Mononuclear cell (primary cell): ENCODE results near the gene PRKAR1B. TPM values are rescaled to one million over a fixed set of nuclear protein-coding genes. Genes with fewer than 3 reads are reported as not detected.
"Not testable (repeated sequence)": the region's sequence is repeated elsewhere in the genome, so short reads cannot be mapped to it uniquely, and the experiment has no call there.

ENCODE experiments used
- H3K27me3 ChIP-seq: 2 replicates; pipeline ENCODE4 v1.6.0; 2011; ENCODE audit warnings: low read length, control low read depth; ENCODE audit not compliant: insufficient read depth
- H3K4me1 ChIP-seq: 2 replicates; pipeline ENCODE4 v1.5.1; 2011; ENCODE audit warnings: mild to moderate bottlenecking, low read length, control low read depth; ENCODE audit not compliant: insufficient read depth
- H3K4me3 ChIP-seq: 2 replicates; pipeline ENCODE4 v1.5.1; 2011; ENCODE audit warnings: mild to moderate bottlenecking, low read length, moderate library complexity
- H3K9me3 ChIP-seq: 2 replicates; pipeline ENCODE4 v1.5.1; 2011; ENCODE audit warnings: low read depth, mild to moderate bottlenecking, control low read depth, low read length
- total RNA-seq: library from RNA; depleted of rRNA; stranded (reverse); fragments of >200 nt; gene quantifications from one replicate; pipeline ENCODE4 v1.2.3, GENCODE V29; 2012

Gene PRKAR1B
- total RNA-seq, 1 donor, result 9.4 TPM

DNA sequence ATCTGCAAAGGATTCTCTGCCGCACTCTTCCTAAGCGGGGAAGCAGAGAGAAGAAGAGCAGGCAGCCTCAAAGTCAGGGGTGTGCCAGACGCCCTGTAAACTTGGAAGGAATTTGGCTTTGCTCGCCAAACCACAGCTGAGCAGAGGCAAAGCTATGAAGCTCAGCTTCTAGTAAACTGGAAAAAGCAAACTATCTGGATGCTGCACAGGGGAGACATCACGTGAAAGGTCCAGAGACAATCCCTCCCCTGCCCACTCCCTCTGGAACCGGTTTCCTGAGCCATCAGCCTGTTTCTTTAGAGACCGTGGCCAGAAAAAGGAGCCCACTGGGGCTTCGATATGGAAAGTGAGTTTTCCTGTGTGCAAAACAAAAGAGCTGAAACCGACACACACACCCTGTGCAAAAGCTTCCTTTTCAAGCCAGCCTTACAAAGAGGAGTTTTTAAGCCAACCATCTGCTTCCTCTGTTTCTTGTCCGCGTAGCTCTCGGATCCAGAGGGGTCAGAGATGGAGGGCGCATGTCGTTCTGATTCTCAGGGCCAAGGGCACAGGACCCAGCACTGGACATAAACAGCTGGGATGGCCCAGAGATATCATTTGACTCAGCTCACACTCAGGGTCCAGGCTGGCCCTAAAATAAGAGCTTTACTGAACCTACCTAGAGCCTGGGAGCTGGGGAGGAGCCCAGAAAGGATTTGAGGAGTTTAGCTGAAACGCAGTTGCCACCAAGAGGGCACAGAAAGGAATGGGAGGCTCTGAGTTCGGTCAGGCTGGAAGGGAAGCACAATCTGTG lies 58.7 kb downstream of the PRKAR1B start:
- H3K27me3 ChIP-seq, result no peaks in the 10 kb centered on the region
- no peaks in the 10 kb centered on the region for H3K4me1 ChIP-seq
- no peaks in the 10 kb centered on the region for H3K9me3 ChIP-seq
- no peak overlapping the region for H3K4me3 ChIP-seq

DNA sequence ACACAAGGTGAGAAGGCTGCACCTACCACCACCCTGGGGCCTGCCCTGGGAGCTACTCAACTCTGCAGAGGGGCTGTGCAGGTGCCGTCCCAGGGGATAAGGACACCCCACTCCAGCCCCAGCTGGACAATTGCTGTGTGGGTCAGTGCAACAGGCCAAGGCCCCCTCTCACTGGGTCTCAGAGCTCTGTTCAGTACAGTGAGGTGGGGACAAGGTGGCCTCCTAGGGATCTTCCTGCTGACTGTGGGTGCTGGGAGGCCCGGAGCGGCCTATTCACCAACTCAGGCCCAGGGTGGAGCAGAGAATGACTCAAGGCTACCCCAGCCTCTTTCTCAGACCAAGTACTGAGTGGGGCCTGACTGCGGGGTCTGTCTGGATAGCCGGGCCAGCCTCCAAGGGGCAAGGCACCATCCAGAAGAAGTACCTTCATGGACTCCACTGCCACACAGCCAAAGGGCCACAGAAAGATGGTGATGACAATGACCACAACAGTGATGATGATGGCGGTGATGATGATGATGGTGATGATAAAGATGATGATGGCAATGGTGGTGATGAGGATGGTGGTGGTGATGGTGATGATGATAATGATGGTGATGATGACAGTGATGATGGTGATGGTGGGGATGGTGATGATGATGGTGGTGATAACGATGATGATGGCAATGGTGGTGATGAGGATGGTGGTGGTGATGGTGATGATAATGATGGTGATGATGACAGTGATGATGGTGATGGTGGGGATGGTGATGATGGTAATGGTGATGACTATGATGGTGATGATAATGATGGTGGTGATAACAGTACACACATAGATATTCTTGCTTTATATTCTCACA lies 60.4 kb downstream of the PRKAR1B start:
- Histone ChIP-seq H3K27me3 (no peaks in the 10 kb centered on the region), H3K4me3 (no peak overlapping the region)

DNA sequence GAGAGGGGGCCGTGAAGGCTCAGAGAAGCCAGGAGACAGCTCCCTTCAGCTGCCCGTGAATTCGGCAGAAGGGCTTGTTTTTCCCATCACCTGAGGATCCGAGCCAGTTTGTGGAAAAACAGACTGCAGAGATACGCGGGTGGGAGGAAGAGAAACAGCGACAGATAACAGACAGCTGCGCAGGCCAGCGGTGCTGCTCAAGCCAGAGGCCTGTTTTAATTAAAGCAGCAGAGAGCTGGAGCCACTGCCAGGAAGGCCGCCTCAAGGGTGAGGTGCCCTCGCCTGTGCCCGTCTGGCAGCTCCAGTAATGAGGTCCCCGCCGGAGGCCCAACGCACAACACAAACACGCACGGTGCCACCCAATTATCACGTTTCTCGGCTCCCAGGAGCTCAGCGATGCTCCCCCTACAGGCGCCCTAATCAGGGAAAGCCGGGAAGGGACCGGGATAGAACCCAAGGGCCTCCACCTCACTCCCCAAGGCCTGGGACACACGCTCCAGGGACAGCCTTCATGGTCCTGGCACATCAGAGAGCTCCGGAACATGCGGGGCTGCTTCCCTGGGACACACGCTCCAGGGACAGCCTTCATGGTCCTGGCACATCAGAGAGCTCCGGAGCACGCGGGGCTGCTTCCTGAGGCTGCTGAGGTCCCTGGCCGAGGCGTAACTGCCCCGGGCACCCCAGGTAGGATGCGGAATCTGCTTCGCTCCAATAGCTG lies 61.2 kb downstream of the PRKAR1B start:
- Histone ChIP-seq H3K4me3 (no peak overlapping the region), H3K27me3 (no peaks in the 10 kb centered on the region), H3K9me3 (no peaks in the 10 kb centered on the region), H3K4me1 (no peaks in the 10 kb centered on the region)

More for the DNA sequence above, 60.4 kb downstream of the PRKAR1B start:
- Histone ChIP-seq H3K9me3 (no peaks in the 10 kb centered on the region), H3K4me1 (no peaks in the 10 kb centered on the region)

DNA sequence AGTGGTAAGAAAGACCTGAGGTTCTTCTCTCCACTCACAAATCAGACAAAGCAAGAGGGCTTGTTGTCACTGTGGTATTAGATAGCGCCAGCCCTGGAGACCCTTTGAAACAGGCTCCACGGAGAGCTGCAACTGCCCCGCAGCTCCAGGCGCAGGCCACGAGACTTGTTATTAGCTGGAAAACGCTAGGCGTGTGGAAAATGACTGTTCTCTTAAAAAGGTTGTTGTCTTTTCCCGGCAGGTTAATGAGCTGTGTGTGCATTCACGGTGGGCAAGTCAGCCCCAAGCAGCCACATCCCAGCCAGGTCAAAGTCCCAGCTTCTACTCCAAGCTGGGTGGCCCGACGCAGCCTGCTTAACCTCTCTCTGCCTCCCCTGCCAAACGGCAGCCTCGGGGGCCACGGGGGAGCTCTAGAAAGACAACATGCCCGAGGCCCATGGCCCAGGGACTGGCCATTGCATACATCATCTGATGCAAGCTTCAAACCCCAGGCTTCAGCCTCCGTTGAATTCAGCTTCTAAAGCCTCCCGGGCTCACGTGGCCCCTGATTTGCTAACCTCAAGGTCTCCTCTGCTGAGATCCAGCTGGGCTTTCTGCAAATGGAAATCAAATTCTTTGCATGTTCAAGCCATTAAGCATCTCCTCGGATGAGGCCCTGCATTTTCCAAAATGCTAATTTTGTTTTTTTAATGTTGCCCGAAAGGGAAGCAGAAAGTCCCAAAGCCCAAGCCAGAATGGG lies 61.9 kb downstream of the PRKAR1B start:
- no peak overlapping the region for H3K4me3 ChIP-seq
- H3K27me3 ChIP-seq, result no peaks in the 10 kb centered on the region
- H3K4me1 ChIP-seq, result no peaks in the 10 kb centered on the region
- no peaks in the 10 kb centered on the region for H3K9me3 ChIP-seq

DNA sequence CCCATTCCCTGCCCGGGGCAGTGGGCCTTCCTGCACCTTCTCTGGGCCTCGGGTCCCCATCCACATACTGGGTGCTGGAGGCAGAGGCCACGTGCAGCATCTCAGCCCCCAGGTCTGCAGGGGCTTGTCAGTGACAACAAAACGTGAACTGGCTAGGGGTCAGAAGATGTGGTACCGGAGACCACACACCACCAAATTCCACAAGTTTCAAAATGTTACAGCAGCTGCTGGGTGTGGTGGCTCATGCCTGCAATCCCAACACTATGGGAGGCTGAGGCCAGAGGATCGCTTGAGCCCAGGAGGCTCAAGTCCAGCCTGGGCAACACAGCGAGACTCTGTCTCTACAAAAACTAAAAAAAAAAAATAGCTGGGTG lies 62.7 kb downstream of the PRKAR1B start:
- Histone ChIP-seq H3K9me3 (no peaks in the 10 kb centered on the region), H3K4me1 (no peaks in the 10 kb centered on the region), H3K4me3 (no peak overlapping the region), H3K27me3 (no peaks in the 10 kb centered on the region)

DNA sequence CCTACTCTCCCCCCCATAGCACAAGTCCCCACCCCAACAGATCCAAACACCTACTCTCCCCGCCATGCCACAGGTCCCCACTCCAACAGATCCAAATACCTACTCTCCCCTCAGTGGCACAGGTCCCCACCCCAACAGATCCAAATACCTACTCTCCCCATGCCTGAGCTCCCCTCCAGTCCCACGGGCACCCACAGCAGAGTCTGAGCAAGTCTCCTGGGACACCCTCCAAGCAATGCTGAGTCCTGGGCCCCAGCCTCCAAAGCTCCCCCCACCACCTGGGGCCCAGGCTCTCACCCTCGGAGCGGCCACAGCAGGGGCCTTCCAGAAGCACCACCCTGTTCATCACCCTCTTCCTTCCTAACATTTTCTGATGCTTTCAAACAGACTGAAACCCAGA lies 64.5 kb downstream of the PRKAR1B start:
- Histone ChIP-seq H3K4me1 (no peaks in the 10 kb centered on the region), H3K27me3 (no peaks in the 10 kb centered on the region), H3K9me3 (no peaks in the 10 kb centered on the region), H3K4me3 (no peak overlapping the region)

DNA sequence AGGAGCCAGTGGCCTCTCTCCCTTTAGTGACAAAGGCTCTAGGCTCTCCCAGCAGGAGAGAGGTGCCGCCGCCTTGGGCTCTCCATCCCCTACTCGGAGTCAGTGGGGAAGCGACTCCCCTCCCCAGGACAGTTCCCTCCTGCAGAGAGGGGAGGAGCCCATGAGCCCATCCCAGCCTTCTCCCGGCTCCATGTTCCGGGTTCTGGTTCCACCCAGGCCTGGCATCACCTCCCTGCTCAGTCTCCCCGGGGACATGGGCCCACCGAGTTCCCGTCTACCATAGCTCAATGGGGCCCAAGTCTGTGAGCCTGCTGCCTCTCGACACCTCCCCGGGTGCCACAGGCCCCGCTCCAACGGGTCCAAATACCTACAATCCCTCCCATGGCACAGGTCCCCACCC lies 67.1 kb downstream of the PRKAR1B start:
- Histone ChIP-seq H3K4me3 (no peak overlapping the region), H3K4me1 (no peaks in the 10 kb centered on the region), H3K27me3 (no peaks in the 10 kb centered on the region), H3K9me3 (no peaks in the 10 kb centered on the region)

DNA sequence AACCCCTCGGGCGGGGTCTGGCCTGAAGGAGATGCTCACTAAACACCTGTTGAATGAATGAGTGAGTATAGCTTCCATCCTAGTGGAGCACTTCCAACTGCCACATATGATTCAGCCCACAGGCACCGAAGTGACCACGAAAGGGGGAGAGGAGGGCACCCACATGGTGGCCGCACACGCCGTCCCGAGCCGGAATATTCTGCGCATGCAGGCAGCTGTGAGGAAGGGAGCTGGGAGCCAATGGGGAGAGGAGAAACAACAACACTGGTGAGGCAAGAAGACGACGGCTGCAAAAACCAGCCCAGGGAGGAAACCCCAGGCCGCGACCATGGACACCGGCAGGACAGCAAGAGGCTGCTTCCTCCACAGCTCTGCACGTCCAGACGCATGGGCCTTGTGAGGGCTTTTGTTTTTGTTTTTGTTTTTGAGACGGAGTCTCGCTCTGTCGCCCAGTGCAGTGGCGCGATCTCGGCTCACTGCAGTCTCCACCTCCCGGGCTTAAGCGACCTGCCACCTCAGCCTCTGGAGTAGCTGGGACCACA lies 67.7 kb downstream of the PRKAR1B start:
- H3K27me3 ChIP-seq, result no peaks in the 10 kb centered on the region
- no peaks in the 10 kb centered on the region for H3K4me1 ChIP-seq
- H3K4me3 ChIP-seq, result no peak overlapping the region
- H3K9me3 ChIP-seq, result no peaks in the 10 kb centered on the region

DNA sequence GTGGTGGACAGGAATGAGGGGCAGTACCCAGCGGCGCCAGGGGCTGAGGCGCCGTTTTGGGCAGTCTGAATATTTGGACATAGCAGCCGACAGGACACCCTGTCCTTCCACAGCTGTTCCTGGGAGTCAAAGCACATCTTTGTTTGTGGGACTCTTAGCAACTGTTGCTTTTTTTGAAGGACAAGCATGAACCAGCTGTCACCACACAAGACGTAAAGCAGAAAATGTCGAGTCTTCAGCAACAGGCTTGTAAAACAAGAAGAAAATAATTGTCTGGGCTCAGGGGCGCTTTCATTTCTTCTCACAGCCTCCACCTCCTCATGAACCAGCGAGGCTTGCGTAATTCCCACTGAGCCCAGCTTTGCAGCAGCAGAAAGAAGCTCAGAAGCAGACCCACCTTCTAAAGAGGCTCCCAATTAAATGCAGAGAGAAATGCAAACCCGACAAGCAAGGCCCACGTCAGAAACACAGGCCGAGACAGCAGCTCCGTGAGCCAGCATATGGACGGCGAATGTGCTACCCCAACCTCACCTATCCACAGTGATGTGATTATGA lies 69.4 kb downstream of the PRKAR1B start:
- no peaks in the 10 kb centered on the region for H3K4me1 ChIP-seq
- H3K27me3 ChIP-seq, result no peaks in the 10 kb centered on the region
- no peaks in the 10 kb centered on the region for H3K9me3 ChIP-seq
- H3K4me3 ChIP-seq, result no peak overlapping the region

DNA sequence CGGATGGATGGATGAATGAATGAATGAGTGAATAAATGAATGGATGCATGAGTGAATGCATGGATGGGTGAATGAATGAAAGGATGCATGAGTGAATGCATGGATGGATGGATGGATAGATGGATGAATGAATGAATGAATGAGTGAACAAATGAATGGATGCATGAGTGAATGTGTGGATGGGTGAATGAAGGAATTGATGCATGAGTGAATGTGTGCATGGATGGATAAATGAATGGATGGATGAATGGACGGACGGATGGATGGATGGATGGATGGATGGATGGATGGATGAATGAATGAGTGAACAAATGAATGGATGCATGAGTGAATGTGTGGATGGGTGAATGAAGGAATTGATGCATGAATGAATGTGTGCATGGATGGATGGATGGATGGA lies 70.1 kb downstream of the PRKAR1B start:
- H3K4me1 ChIP-seq, H3K9me3 ChIP-seq, H3K4me3 ChIP-seq, H3K27me3 ChIP-seq: not testable (repeated sequence)

DNA sequence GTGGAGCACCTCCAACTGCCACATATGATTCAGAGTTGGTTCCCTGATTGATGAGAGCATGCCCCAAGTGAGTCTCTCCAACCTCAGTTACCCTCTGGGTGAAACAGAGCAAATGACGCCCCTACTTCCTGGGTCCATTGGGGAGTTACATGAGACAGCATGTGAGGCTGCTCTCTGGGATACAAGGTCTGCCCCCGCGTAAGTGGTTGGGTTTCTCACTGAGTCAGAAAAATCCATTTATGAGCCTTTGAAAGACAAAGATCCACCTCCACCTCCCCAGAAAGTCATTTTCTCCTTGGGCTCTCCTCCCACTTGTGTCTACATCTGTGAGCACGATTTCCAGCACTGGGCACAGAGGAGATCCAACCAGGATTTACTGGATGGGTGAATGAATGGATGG lies 71.3 kb downstream of the PRKAR1B start:
- H3K4me3 ChIP-seq, result no peak overlapping the region
- H3K27me3 ChIP-seq, result no peaks in the 10 kb centered on the region
- no peaks in the 10 kb centered on the region for H3K9me3 ChIP-seq
- no peaks in the 10 kb centered on the region for H3K4me1 ChIP-seq

DNA sequence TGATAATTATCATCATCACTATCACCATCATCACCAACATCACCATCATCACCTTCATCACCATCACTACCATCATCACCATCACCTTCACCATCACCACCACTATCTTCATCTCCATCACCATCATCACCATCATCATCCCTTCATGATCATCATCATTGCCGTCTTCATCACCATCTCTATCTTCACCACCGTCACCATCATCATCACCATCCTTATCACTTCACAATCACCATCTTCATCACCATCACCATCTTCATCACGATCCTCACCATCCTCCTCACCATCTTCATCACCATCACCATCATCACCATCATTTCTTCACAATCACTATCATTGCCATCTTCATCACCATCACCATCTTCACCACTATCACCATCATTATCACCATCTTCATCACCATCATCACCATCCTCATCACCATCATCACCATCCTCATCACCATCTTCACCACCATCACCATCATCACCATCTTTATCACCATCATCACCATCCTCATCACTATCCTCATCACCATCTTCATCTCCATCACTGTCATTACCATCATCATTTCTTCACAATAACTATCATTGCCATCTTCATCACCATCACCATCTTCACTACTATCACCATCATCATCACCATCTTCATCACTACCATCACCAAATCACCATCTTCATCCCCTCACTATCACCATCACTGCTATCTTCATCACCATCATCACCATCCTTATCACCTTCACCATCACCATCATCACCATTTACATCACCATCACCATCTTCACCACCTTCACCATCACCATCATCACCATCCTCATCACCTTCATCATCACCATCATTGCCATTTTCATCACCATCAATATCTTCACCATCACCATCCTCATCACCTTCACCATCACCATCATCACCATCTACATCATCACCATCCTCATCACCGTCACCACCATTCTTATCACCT lies 73.0 kb downstream of the PRKAR1B start:
- H3K9me3 ChIP-seq, result no peaks in the 10 kb centered on the region
- no peak overlapping the region for H3K4me3 ChIP-seq
- no peaks in the 10 kb centered on the region for H3K4me1 ChIP-seq
- no peaks in the 10 kb centered on the region for H3K27me3 ChIP-seq

DNA sequence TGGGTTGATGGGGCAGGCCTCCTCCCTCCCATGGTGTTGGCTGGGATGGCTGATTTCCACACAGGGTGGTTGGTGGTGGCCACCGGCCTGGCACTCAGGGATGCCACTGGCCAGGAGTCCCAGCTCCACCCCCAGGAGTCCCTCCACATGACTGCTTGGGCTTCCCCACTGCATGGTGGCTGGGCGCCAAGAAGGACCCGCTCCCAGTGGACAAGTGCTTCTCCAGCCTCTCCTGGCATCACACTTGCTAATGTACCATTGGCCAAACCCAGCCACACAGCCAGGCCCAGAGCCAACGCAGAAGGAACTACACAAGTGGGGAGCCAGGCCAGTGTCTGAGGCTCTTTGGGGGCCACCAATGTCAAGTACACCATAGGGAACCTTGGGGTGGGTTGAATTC lies 74.2 kb downstream of the PRKAR1B start:
- no peaks in the 10 kb centered on the region for H3K27me3 ChIP-seq
- H3K9me3 ChIP-seq, result no peaks in the 10 kb centered on the region
- no peak overlapping the region for H3K4me3 ChIP-seq
- H3K4me1 ChIP-seq, result no peaks in the 10 kb centered on the region
